Activated CD8-positive, alpha-beta memory T cell treated with anti-CD3 and anti-CD28 coated beads, Interleukin-2, amount 50 U/mL, for 1 hour (primary cell): ENCODE measurements around the gene GLE1.
"Not testable (repeated sequence)": the region's sequence is repeated elsewhere in the genome, so short reads cannot be mapped to it uniquely, and the experiment has no call there.

Experiments
- DNase-seq: peaks from one replicate; pipeline ENCODE4 v3.0.0-alpha.2; 2020; ENCODE audit errors: extremely low read depth

The GLE1 gene

GRCh38 chr9:128552153-128552743 is 47.7 kb downstream of the GLE1 start, which contains the start of gene SPTAN1:
TSS of gene SPTAN1 (plus strand) at chr9:128552587. CDS start at chr9:128566741, 14,154 bp downstream.
- DNase-seq, result peak; percentile 77

DNA sequence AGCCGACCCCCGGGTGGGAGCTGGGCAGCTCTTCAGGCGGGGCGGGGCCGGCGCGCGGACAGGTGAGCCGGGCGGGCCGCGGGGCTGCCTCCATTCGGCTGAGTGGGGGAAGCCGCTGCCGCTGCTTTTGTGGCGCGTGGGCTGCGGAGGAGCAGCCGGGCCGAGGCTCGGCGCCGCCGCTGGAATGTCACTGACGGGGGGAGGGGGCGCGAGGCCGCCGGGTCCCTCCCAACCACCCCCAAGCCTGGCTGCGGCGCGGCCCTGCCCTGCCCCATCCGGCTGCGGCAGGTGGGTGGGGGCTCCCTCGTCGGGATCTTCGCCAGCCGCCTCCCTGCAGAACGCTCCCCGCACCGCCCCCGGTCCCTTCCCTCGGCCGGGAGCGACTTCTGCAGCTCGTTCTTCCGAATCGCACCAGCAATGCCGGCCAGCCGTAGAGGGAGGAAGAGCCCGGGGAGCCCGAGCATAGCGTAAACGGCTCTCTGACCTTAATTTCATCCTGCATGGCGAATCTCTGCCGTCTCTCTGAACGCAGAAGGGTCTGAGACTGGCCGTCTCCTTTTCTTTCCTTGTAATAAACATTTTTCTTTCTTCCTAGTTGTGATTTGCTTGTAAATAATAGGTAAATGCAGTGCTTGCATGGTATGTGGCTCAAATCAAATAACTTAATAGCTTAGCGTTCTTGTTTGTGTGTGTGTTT is 48.4 kb downstream of the GLE1 start:
- peak; percentile 14 for DNase-seq

DNA sequence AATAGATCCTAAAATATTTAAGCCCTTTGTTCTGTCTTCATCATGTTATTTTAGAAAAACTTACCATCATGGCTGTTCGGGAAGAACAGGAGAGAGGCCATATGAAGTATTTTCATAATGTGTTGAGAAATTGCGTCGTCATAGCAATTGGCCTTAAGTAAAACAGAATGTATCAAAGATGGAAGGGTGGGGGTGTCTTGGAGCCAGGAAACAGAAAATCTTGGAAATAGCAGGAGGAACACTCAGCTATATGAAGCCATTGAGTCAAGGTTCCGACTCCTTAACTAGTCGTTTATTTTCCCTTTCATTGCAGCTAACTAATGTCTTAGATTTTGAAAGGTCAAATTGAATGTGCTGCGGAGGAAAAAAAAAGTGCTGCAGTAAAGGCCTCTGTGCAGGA is 49.2 kb downstream of the GLE1 start:
- no peak for DNase-seq

GRCh38 chr9:128554155-128554862 is 49.8 kb downstream of the GLE1 start:
- DNase-seq, result no peak

- DNase-seq, result no peak
Measured at GRCh38 chr9:128555180-128555721, 50.7 kb downstream of the GLE1 start.

DNA sequence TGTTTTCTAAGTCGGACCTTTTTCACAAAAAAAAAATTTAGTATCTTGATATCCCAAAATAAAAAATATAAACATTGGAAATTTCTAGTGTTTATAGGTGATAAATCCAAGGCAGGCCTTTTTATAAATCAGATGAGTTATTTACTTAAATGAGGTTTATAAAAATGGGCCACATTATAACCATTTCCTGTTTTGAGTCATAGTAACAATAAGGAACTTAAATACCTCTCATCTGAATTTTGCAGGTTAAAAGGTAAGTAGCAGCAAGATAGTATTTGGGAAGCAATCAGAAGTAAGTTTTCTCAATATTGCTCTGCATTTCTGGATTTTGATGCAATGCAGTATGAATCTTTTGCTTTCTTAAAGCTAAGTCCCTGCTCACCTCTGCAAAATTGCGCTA is 51.8 kb downstream of the GLE1 start:
- no peak for DNase-seq

DNA sequence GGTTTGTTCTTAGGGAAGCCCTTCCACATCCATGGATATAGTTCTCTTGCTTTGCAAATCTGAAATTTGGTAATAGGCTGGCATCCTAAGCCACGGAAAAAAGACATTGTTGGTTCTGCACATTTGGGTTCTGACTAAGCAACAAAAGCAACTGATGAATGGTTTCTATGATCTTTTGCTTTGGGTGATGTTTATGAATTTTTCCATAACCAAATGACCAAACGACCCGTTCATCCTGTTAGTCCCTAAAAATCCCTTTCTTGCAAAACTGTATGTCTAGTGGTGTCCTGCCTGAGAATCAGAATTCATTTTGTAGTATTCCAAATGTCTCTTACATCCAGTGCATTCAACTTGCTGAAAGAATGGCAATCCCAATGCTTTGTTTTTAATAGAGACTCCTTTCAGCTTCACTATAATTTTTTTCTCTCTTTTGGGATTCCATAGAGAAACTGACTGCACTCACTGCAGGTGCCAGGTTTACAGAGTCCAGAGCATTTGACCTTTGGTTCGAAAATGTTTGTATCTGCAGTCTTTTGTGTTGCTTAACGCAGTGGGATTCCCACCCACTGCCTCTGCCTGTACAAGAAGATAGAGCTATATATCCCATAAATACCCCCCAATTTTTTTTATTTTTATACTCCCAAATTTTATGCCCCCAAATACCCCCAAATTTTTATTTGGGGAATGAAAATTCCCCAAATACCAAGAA is 52.6 kb downstream of the GLE1 start:
- DNase-seq, result no peak

DNA sequence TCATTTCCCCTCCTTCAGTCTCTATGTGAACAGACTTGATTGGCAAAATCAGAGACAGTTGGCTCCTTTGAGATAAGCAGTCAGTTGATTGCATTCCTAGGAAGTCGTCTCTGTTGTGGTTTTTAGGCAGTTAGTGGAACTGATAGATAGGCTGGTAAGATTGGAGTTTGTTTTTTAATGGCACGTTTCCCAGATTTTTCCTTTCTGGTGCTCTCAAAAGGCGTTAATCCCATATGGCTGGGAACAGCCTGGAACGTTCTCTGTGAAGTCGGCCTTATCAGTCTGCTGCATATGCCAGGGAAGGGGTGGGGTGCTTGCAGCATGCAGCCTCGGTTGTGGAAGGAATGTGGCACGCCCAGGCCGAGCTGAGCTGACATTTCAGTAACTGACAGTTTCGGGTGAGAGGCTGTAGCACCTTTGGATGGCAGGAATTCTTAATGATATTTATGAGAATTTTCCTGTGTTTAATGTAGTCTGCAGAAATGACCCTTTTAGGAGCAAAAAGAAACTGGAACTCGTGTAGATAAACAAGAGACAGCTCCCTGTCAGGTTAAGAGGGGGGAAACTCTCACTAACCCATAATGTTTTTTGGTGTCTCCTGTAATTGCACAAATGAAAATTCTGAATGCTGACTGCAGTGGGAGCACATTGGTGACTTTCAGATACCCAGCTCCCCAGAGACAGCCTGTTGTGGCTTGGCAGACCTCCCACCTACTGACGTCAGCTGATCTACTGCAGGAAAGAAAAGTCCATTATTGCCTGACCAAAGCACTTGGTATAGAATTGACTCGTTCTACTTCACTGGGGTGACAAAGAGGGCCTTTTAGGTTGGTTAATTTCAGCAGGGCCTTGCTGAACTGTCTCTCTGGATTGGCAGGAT is 54.2 kb downstream of the GLE1 start:
- DNase-seq, result peak; percentile 26

- no peak for DNase-seq
Measured at GRCh38 chr9:128565578-128565977, 61.1 kb downstream of the GLE1 start.

DNA sequence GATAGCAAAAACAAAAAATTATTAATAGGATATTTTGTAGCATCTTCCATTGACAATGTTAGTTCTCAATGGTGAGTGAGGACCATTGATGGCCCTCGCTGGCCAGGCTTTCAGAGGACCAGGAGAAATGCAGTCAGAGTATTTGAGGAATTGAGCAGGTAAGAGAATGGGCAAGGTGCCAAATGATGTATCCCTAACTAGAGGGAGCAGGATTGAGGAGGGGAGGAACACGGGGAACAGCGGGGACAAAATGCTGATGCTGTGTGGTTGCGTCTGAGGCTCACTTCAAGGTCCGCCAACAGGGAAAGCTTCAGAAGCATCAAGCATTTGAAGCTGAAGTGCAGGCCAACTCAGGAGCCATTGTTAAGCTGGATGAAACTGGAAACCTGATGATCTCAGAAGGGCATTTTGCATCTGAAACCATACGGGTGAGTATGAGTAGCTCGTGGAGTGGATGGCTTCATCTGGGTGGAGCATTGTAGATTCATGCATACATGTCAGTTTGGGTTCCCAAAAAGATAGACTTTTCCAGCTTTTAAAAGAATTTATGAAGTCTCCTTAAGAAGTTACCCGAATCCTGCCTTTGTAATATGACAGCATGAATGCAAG is 64.1 kb downstream of the GLE1 start:
- DNase-seq, result no peak

DNA sequence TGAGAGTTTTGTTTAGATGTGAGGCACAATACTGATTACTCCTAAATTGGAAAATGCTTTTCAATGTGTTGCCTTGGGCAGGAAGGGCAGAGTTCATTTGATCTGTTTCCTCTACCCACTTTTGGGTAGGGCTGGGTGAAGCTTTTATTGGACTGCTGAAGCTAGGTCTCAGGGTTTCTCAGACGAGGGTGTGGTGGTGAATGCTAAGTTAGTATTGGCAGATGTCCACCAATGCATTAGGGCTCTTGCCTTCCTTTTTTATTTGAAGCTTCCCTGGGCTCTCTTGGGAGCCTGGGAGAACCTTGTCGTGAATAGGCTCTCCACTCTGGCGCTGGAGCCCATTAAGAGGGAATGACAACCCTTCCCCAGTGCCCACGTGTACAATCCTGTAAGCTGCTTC is 71.0 kb downstream of the GLE1 start:
- no peak for DNase-seq

- DNase-seq, result no peak
Measured at GRCh38 chr9:128575916-128576315, 71.4 kb downstream of the GLE1 start.

GRCh38 chr9:128577206-128577605 is 72.7 kb downstream of the GLE1 start:
- DNase-seq, result no peak

- no peak for DNase-seq
Measured at GRCh38 chr9:128579194-128579593, 74.7 kb downstream of the GLE1 start.

GRCh38 chr9:128580731-128581130 is 76.2 kb downstream of the GLE1 start:
- DNase-seq, result no peak

- not testable (repeated sequence) for DNase-seq
Measured at GRCh38 chr9:128585155-128585554, 80.6 kb downstream of the GLE1 start.

DNA sequence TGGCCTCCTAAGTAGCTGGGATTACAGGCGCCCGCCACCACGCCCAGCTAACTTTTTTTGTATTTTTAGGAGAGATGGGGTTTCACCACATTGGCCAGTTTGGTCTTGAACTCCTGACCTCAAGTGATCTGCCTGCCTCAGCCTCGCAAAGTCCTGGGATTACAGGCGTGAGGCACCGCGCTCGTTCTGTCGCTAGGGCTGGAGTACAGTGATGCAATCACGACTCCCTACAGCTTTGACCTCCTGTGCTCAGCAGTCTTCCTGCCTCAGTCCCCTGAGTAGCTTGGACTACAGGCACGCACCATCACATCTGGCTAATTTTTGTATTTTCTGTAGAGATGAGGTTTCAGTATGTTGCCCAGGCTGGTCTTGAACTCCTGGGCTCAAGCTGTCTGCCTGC is 82.4 kb downstream of the GLE1 start:
- not testable (repeated sequence) for DNase-seq

DNA sequence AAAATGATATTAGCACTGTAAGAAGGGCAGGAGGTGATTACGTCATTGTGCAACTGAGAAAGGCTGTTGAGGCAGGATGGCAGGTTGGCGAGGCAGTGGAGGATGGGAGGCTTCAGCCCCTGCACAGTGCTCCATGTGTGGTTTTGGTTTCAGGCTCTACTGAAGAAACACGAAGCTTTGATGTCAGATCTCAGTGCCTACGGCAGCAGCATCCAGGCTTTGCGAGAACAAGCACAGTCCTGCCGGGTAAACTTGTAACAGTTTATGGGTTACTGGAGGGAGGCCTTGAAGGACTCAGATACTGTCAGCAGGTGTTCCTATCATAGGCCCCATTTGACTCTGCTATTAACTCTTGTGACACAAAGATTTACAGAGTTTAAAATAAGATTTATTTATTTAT is 82.9 kb downstream of the GLE1 start:
- peak; percentile 1 for DNase-seq

- DNase-seq, result no peak
Measured at GRCh38 chr9:128588581-128589233, 84.2 kb downstream of the GLE1 start.
